K562 (cell line): Measurements from ENCODE around the gene EHMT2. TPM values are rescaled to one million over a fixed set of nuclear protein-coding genes. Genes with fewer than 3 reads are reported as not detected.
A peak's percentile ranks its signal among the peaks of the same experiment; 100 is the strongest.

Experiments used
- ATF2 ChIP-seq: sonication (generic); formaldehyde crosslinking; IDR thresholded peaks from 2 replicates; pipeline ENCODE4 v1.8.1; 2022; ENCODE audit warnings: missing genetic modification reagents
- GATA2 ChIP-seq: sonication (generic); formaldehyde crosslinking; IDR thresholded peaks from 2 replicates; pipeline ENCODE4 v1.4.0; 2020; ENCODE audit warnings: mild to moderate bottlenecking, missing genetic modification reagents
- LEF1 ChIP-seq: fragments of 450-650 bp; IDR thresholded peaks from 2 replicates; pipeline ENCODE4 v1.6.1; 2016; ENCODE audit warnings: mild to moderate bottlenecking
- OTX1 ChIP-seq: fragments of 450-650 bp; formaldehyde crosslinking; IDR thresholded peaks from 2 replicates; pipeline ENCODE4 v1.4.0; 2022; ENCODE audit warnings: mild to moderate bottlenecking
- SP1 ChIP-seq: sonication (generic); formaldehyde crosslinking; IDR thresholded peaks from 2 replicates; pipeline ENCODE4 v1.8.1; 2022; ENCODE audit warnings: mild to moderate bottlenecking, missing genetic modification reagents
- ZBTB34 ChIP-seq: fragments of 250-450 bp; sonication (Bioruptor Pico); IDR thresholded peaks from 2 replicates; pipeline ENCODE4 v1.8.0; 2021; ENCODE audit warnings: mild to moderate bottlenecking, moderate library complexity
- polyA plus RNA-seq, 8 experiments: library from polyadenylated mRNA; depleted of rRNA in 4 of 8; stranded (reverse) in 5 of 8; unstranded in 3 of 8; fragments of >200 nt; fragmentation: Nextera tagmentation in 2 of 8; fragmentation: Illumina TruSeq in 1 of 8; extraction: Ambion mirVana in 2 of 8; extraction: Trizol in 1 of 8; gene quantifications; 2 replicates each; pipeline versions ENCODE4 v1.2.1 to v1.2.3, GENCODE V29; 2011 to 2014; ENCODE audit warnings: inconsistent platforms in 1 of 8, missing spikeins in 1 of 8
- total RNA-seq, 7 experiments: library from RNA; depleted of rRNA in 6 of 7; stranded (reverse); fragments of >200 nt in 6 of 7; fragmentation: Illumina TruSeq in 2 of 7; extraction: Trizol in 2 of 7; gene quantifications; 2 replicates each; pipeline versions ENCODE4 v1.2.1 to v1.2.3, GENCODE V29; 2011 to 2021; ENCODE audit warnings: low replicate concordance in 1 of 7

Gene EHMT2
- total and polyA plus RNA-seq, 9 of the 15 experiments (the other 6 are each of a cell fraction or from before 2014, with no cell fraction given), result 2.1 to 63.8 (median 38.5) TPM

GRCh38 chr6:31834367-31835250, 62.9 kb downstream of the EHMT2 start (continued):
- TF ChIP-seq ATF2 (CRISPR knock-in tag), result no peak
- TF ChIP-seq GATA2 (CRISPR knock-in tag), result 0 out of 2 replicates have a peak, but pooled peaks have one; percentile 22
- peak; percentile 96 for TF ChIP-seq LEF1
- TF ChIP-seq OTX1 (CRISPR knock-in tag), result peak; percentile 98
- peak; percentile 67; the same call in 1 of the 2 replicates for TF ChIP-seq ZBTB34 (CRISPR knock-in tag)
- peak; percentile 95 for TF ChIP-seq SP1
